Smooth muscle cell of the brain vasculature (primary cell): Measurements from ENCODE around the gene RBM39.
"Not testable (repeated sequence)": the region's sequence is repeated elsewhere in the genome, so short reads cannot be mapped to it uniquely, and the experiment has no call there.

ENCODE experiments used
- DNase-seq: peaks from one replicate; pipeline ENCODE4 v3.0.0-alpha.2; 2012; ENCODE audit warnings: low read depth, low spot score

Gene RBM39

DNA sequence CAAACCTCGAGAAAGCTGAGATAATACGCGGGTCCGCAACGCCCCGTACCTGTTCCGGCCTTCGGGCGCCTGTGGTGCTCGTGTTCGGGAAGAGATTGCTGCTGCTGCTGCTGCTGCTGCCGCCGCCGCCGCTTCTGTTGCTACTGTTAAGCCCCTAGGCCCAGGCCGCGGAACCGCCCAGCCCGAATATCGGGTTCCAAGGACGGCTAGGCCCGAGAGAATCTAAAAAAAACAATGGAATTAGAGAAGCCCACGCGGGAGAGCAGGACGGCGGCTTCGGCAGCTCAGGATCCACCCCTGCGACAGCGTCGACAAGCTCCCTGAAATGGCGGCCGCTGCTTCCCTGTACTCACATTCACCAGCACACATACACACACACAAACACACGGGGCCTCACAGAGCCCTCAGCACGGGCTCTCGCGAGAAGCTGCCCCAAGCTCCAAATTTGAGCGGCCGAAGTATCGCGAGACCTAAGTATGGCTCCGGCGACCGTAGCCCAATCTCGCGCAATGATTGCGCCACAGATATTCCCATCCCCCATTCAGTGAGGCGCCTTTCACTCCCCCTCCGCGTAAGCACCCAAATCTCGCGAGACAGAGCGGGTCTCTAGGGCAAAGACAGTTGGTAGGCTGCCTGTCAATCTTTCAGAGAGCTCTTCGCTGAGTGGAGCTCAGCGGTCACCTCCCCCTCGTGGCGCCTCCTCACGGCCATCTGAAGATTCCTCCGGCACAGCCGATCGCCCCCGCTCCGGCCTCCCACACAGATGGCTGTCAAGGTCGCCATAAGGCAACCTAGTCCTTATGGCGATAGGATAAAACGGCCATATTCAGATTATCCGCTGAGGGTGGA lies at the start of gene RBM39:
RBM39 (minus strand) TSS at position 369 of the 849 bp plus-strand sequence. CDS start 1,386 bp downstream, outside the sequence.
- peak; percentile 100 for DNase-seq

DNA sequence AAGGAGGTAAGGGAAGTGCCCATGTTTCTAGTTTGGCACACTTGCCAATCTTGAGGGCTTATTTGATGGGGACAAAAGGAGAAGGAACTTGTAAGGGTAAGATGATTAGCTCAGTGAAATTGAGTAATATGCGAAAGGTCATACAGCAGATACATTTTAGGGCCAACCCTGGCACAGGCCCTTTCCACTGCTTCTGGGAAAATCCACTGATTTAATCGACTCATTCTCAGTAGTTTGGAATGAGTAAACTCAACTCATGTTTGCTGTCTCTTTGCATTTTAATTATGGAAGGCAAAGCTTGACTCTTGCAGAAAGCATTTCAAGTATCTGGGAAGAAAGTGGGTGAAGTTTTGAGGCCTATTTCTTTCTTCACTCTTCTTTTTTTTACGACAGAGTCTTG lies 49.8 kb upstream of the RBM39 start:
- DNase-seq, result no peak

DNA sequence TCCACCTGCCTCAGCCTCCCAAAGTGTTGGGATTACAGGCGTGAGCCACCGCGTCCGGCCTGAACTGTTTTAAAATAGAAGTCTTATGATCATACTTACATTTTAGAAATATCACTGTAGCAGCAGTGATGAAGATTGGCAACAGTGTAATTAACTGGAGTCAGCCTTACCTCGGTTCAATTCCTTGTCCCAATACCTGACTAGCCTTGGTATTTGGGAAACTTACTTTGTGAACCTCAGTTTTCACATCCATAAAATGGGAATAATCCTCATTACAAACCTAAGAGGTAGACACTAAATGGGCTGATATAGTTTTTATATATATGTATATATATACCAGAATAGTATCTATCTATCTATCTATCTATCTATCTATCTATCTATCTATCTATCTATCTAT lies 49.0 kb upstream of the RBM39 start:
- DNase-seq, result no peak

DNA sequence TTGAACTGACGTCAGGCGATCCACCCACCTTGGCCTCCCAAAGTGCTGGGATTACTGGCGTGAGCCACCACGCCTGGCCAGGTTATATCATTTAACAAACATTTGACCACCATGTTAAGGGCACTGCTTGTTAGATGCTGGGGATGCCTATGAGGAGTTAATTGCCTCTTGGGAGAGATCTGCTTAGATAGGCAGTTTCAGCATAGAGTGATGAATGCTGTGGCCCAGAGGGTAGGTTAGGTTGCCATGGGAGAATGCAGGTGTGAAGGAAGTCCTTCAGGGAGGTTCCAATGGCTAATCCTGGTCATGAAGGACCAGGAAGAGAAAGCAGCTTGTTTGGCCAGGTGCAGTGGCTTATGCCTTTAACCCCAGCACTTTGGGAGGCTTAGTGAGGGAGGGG lies 46.7 kb upstream of the RBM39 start:
- DNase-seq, result no peak

DNA sequence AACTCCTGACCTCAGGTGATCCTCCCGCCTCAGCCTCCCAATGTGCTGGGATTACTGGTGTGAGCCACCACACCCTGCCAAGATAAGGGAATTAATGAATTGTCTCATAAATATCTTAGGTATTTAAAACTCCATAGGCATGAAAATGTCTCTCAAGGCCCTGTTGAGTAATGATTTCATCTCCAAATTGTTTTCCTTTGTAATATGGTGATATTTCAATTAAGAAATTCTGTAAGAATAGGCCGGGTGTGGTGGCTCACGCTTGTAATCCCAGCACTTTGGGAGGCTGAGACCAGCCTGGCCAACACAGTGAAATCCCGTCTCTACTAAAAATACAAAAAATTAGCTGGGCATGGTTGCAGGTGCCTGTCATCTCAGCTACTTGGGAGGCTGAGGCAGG lies 43.5 kb upstream of the RBM39 start:
- not testable (repeated sequence) for DNase-seq

DNA sequence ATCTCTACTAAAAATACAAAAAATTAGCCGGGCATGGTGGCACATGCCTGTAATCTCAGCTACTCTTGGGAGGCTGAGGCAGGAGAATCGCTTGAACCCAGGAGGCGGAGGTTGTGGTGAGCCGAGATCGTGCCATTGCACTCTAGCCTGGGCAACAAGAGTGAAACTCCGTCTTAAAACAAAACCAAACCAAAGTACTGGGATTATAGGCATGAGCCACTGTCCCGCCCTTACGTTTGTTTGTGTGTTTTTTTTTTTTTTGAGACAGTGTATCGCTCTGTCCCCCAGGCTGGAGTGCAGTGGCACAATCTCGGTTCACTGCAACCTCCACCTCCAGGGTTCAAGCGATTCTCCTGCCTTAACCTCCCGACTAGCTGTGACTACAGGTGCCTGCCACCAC lies 41.8 kb upstream of the RBM39 start:
- DNase-seq, result not testable (repeated sequence)

DNA sequence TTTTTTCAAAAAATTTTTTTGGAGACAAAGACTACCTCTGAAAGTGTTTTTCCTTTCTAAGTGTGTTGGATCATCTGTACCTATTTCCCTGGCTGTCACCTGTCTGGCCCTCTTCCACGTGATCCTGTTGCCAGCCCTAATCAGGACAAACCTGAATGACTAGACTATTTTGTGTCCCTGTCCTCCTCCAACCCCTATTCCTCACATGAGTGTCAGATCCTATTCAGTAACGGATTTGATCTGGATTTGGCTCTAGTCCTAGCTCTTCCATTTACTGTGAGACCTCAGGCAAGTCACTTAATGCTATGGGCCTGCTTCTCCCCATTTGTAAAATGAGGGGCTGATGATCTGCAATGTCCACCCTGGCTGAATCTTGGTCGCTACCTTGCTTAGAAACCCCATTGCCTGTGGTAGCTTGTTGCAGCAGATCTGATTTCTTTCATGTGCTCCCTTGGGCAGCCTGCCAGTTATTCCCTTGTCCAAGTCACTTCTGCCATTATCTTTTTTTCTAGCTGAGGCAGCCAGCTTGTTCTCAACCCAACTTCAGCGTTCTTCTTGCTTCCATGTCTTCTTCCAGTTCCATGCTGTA lies 34.5 kb upstream of the RBM39 start:
- no peak for DNase-seq

DNA sequence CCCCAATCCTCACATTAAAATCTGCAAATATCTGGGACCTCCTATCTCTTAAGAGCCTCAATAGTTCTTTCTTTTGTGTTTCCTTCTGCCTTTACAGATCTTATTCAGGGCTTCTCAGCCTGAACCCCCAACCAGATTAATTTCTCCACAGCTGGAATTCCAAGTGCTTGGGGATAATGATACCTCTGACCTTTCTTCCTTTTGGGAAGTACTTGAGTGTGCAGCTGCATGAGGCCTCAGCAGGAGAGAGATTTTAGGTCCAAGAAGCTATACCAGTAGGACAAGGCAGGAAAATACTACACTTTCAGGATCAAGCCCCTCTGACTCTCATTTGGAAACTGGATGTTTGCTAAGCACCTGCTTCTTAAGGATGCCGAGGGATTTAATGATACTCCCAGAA lies 32.3 kb upstream of the RBM39 start:
- DNase-seq, result no peak

DNA sequence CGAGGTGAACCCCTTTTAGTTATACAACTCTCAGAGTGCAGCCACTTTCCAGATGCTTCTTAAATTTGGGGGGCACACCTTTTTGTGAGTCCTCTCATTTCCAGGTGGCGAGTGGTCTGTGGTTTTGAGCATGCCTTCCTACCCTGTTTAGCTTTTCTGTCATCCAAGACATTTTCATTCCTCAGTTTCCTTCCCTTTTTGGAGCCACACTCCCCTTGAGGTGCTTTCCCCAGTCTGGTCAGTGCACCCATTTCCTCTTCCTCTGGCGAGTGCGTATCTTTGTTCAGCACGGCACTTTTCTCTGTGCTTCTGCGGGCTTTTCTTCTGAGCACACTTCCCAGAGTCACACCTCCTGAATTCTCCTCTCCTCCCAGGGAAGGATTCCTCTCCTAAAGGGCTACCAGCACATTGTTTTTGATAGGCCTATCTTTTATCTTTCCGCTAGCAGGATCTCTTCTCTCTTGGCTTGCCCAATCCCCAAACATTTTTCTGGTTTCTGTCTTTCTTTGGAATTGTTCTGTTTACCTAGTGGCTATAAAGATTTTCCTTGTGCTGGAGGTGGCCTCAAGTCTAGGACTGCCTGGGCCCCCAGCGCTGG lies 31.2 kb upstream of the RBM39 start:
- no peak for DNase-seq

DNA sequence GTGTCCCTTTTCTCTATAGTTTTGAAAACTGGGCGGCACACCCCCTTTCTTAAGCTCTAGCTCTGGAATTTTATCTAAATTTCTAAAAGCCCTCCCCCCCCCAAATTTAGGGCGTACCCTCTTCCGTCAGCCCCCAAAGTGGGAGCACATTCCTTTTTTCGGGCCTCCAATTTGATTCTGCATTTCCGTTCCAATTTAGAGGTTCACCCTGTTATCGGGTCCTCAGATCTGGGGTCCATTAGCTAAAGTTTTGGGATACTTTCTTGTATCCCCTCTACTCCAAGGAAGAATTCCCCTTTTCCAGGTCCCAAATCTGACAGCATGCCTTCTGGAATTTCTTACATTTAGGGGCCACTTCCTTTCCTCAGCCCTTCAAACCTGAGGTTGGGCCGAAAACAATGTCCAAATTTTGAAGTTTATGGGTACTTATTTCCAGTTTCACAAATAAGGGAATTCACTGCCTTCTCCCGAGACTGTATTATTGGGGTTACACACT lies 30.6 kb upstream of the RBM39 start:
- DNase-seq, result no peak

DNA sequence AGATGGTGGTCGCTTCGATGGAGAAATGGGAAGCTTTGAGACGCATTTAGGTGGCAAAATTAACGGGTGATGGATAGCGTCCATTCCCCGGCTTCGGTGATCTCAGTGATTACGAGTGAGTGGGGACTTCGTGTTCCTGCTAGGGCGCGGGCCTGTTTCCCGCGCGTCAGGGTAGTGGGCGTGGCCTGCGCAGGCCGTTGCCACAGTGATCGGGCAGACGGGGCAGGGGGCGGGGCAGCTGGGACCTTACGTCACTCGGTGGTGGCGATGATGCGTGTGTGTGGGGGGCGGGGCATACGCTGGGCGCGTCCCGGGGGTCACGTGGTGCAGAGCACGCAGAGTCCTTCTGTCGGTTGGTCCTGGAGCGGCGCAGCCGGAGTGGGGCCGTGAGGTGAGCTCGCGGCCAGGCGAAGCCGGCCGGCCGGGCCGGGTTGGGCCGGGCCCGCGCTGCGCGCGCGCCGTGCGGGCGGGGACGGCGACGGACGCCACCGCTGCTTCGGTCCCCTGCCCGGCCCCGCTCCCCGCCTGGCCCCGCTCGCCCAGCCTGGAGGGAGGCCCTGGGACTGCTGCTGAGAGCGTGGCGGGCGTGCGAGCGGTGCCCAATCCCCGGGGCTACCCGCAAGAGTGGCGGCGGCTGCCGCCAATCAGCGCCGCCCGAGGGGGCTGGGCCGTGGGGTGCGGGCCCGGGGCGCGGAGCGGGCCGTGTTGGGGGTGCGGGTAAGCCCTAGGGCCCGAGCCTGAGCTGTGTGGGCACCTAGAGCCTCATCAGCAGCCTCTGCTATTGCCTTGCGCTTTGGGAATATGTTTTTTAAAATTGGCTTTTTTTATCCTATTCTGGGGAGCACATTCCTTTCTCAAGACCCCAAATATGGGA lies 29.9 kb upstream of the RBM39 start, which contains the start of gene PHF20:
PHF20 (plus strand) TSS at position 327 of the 874 bp plus-strand sequence. CDS start 29,508 bp downstream, outside the sequence.
- DNase-seq, result peak; percentile 89

DNA sequence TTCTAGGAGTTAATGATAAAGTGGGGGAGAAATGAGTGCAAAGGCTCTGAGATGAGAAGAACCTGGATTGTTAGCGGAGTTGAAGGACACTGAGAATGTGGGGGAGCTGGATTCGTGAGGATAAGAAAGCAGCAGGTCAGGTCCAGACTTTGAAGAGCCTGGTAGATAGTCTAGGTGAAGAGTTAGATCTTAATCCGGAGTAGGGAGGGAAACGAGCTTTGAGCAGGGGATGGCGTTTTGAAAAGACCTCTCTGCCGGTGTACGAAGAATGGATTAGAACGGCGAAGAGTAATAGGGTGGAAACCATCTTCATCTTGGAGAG lies 29.3 kb upstream of the RBM39 start:
- no peak for DNase-seq

DNA sequence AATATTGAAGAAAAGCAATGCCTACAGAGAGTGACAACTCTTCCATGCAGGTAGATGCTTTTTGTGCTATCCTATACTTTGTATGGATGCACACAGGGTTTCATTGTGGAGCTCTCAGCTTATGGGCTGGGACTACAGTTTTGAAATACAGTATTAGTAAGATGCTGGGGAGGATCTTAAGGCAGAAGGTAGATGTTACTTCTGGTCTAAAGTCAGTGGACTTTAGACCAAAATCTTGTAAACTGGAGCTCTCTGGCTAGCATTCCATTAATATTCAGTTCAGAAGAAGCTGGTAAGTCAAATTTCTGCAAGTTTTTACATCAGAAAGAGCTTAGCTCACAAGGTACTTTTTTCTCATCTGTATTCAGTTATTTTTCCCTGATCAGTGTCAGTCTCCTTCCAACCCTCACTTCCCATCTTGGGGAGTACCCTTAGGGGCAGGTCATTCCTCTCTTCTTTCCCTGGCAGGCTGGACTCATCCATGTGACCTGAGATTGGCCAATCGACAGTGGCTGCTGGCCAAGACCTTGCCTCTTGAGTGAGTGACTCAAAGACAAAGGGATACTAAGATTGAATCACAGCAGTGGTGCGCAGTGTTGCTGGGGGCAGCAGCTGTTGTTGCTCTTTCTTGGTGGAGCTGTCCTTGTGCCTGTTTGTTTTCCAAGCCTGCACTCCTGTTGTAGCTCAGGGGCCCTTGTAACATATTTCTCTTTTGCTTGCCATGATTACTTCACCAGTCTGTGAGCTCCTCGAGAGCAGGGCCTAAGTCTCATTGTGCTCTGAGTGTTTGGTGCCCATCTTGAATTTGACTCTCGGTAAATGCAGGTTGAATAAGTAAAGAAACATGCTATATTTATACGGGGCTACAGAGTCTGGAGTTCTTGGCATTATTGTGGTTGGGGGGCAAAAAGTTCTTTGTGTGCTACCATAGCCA lies 26.9 kb upstream of the RBM39 start:
- peak; percentile 90 for DNase-seq

DNA sequence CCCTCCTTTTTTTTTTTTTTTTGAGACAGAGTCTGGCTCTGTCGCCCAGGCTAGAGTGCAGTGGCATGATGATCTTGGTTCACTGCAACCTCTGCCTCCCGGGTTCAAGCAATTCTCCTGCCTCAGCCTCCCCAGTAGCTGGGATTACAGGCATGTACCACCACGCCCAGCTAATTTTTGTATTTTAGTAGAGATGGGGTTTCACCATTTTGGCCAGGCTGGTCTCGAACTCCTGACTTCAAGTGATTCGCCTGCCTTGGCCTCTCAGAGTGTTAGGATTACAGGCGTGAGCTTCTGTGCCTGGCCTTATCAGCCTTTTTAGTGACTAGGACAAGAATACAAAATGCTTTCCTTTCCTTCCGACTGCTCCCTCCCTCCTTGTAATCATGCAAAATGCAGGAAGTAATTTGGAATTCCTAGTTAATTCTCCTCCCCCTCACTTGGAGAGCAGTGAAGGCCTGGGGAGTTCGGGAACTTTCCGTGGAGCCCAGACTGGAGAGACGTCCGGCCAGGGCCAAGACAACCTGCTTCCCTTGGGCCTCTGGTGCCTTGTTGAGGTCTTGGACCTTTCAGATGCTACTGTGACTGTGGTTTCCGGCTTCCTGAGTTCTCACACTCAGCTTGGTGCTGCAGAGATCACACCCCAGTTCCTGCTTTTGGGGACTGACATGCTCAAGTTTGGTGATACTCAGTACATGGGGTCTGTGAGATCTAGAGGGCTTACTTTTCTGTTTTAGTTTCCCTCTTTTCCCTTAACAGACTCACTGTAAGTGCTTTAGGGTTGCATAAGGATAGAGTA lies 25.8 kb upstream of the RBM39 start:
- no peak for DNase-seq

DNA sequence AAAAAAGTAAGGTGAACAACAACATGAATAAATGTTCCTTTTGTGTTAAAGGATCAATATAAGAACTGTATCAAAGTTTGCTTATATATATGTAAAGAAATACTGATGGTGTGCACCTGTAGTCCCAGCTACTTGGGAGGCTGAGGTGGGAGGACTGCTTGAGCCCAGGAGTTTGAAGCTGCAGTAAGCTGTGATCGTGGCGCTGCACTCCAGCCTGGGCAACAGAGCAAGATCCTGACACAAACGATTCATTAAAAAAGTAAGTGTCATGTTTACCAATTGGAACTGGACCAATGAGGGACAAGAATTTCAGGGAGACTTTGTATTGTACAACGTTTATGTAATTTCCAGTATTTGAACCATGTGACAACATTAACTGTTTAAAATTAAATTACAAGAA lies 24.8 kb upstream of the RBM39 start:
- no peak for DNase-seq

DNA sequence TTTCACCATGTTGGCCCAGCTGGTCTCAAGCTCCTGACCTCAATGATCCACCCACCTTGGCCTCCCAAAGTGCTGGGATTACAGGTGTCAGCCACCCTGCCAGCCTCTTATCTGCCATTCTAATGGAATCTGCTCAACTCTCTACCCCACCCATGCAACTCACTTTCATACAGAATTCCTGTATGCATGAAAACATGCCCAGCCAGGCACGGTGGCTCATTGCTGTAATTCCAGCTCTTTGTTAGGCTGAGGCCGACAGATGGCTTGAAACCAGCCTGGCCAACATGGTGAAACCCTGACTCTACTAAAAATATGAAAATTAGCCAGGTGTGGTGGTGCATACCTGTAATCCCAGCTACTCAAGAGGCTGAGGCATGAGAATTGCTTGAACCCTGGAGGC lies 22.9 kb upstream of the RBM39 start:
- not testable (repeated sequence) for DNase-seq

DNA sequence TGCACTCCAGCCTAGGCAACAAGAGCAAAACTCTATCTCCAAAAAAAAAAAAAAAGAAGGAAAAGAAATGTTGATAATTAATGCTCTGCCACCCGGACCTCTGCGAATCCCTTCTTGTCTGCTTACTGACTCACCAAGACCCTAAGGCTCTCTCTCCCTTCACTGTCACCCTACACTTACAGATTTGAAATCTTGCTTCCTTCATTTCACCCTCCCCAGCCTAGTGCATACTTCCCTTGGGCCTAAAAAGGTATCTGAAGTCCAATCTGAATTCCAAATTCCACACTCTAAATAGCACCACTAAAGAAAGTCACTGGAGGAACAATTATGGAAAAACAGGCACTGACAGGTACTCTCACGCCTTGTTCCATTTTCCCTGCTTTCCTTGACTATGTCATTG lies 20.4 kb upstream of the RBM39 start:
- DNase-seq, result no peak

DNA sequence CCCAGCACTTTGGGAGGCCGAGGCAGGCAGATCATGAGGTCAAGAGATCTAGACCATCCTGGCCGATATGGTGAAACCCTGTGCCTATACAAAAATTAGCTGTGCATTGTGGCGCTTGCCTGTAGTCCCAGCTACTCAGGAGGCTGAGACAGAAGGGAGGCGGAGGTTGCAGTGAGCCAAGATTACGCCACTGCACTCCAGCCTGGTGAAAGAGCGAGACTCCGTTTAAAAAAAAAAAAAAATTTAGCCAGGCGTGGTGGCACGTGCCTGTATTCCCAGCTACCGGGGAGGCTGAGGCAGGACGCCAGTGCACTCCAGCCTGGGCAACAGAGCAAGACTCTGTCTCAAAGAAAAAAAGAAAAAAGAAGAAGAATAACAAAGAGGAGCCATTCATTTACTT lies 19.5 kb upstream of the RBM39 start:
- not testable (repeated sequence) for DNase-seq

DNA sequence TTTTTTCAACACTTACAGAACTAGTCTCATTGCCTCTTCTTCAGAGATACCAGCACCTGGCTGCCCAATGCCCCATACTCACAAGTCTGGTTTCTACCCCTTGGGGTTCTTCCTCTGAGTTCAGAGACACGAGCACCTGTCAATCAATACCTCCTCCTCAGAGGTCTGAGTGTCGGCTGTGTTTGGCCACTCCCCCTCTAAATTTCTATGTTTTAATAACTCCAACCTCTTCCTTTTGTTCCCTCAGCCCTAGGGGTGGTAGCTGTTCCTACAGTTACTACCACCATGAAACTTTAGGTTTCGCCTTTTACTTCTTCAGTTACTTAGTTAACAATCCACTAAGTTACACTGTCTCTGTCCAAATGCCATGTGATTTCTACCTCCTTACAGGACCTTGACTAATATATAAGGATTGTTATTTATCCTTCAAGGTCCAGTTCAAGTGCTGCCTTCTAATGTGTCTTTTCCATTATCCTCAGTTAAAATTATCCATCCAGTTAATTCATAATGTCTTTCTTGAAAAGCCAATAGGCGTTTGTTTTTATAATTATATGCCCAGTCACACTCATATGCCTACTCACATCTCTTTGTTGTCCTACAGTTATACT lies 15.1 kb upstream of the RBM39 start:
- DNase-seq, result no peak
